ENCODE results near the gene KRTAP29-1.
A peak's percentile ranks its signal among the peaks of the same experiment; 100 is the strongest.

Gene KRTAP29-1

GRCh38 chr17:41322094-41322902 is 19.6 kb upstream of the KRTAP29-1 start:
- no peak for DNase-seq (ENCODE audit: low spot score)
- TF ChIP-seq, protein P1, sequence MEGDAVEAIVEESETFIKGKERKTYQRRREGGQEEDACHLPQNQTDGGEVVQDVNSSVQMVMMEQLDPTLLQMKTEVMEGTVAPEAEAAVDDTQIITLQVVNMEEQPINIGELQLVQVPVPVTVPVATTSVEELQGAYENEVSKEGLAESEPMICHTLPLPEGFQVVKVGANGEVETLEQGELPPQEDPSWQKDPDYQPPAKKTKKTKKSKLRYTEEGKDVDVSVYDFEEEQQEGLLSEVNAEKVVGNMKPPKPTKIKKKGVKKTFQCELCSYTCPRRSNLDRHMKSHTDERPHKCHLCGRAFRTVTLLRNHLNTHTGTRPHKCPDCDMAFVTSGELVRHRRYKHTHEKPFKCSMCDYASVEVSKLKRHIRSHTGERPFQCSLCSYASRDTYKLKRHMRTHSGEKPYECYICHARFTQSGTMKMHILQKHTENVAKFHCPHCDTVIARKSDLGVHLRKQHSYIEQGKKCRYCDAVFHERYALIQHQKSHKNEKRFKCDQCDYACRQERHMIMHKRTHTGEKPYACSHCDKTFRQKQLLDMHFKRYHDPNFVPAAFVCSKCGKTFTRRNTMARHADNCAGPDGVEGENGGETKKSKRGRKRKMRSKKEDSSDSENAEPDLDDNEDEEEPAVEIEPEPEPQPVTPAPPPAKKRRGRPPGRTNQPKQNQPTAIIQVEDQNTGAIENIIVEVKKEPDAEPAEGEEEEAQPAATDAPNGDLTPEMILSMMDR (IDR thresholded peaks at IDR 0.05) = peak; percentile 25
- Histone ChIP-seq H3K4me3 (no peak overlapping the region), H3K27ac (no peak overlapping the region)

DNA sequence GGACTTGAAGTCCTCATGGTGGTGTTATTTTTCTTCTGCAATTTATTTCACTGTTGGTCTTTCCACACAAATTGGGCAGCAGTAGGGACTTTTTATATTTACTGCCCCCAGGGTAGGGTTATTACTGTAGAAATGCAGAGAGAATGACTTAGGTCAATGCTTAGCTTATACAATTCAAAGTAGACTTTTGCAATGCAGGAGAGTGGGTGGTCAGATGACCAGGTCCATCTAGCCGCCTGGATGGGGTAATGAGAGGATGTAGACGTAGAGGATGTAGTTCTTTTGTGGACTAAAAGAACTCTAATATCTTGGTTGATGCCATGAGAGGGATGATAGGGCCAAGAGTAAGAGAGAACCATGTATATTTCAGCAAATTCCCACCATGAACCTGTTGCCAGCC is 15.6 kb upstream of the KRTAP29-1 start:
- TF ChIP-seq, protein P1 (IDR thresholded peaks at IDR 0.05) = no peak
- Histone ChIP-seq H3K4me3 (no peak overlapping the region), H3K27ac (no peak overlapping the region)
- no peak for DNase-seq (ENCODE audit: low spot score)

DNA sequence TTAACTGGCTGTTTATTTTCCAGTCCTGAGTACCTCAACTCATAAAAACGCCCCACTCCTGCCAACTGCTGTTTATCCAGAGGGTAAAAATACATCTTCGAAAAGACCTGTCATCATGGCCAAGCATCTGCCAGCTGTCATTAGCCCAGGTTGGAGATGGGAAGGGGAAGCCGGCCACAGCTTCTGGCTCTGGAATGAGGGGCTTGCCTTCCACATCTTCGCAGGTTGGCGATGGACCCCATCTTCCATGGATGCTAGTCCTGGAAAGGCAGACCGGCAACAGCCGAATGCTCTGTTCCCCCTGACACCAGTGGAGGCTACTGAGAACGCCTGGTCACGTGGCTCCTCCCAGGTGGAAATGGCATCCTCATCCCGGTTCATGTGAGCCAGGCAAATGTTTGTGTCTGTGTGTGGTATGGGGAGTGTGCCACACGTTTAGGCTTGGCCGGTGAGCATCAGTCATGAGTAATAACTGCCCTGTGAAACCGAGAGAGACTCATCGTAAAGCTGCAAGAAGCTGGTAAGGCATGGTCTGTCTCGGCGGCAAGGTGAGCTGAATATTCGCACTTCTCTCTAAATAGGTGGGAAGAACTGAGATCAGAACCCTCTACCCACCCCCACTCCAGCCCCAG is 13.3 kb upstream of the KRTAP29-1 start:
- no peak overlapping the region for H3K4me3 ChIP-seq
- no peak overlapping the region for H3K27ac ChIP-seq
- TF ChIP-seq, protein P1 (IDR thresholded peaks at IDR 0.05) = no peak
- no peak for DNase-seq (ENCODE audit: low spot score)

DNA sequence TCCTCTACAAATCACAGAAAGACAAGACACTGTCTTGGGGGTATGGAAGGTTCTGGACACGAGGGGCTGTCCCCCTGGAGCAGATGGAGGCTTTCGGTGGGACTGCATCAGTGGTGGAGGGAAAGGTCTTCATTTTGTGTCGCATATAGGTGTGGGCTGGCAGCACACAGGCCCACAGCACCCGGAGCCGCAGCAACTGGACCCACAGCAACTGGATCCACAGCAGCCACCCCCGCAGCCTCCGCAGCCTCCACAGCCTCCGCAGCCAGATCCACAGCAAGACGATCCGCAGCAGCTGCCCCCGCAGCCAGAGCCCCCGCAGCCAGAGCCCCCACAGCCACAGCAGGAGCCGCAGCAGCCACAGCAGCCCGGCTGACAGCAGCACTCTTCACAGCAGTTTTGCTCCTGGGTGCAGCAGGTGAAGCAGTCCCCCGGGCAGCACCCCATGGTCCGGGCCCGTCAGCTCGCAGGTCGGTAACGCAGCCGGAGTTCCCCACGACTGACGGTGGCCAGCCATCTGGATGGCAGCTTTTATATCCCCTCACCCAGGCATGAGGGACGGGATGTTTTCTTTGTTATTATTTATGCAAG is 12.6 kb upstream of the KRTAP29-1 start, which contains the start of gene KRTAP17-1:
TSS of gene KRTAP17-1 (minus strand) at position 507 of the 591 bp plus-strand sequence. CDS start at position 447, 60 bp downstream.
- TF ChIP-seq, protein P1 (IDR thresholded peaks at IDR 0.05) = no peak
- no peak within 1 kb of the TSS for H3K27ac ChIP-seq
- H3K4me3 ChIP-seq = no peak within 1 kb of the TSS
- DNase-seq (ENCODE audit: low spot score) = no peak

GRCh38 chr17:41311111-41311510 is 8.5 kb upstream of the KRTAP29-1 start:
- H3K27ac ChIP-seq = no peak overlapping the region
- TF ChIP-seq, protein P1 (IDR thresholded peaks at IDR 0.05) = no peak
- no peak overlapping the region for H3K4me3 ChIP-seq
- DNase-seq (ENCODE audit: low spot score) = no peak

- TF ChIP-seq, protein P1 (IDR thresholded peaks at IDR 0.05) = no peak
- Histone ChIP-seq H3K4me3 (no peak within 1 kb of the TSS), H3K27ac (no peak within 1 kb of the TSS)
- DNase-seq (ENCODE audit: low spot score) = no peak
Observed at GRCh38 chr17:41308918-41309359, 6.3 kb upstream of the KRTAP29-1 start, which contains the start of gene KRTAP16-1. TSS of gene KRTAP16-1 (minus strand) at chr17:41309309. CDS start at chr17:41309253, 56 bp downstream.
